Measurements from ENCODE around the gene COL9A3. TPM values are rescaled to one million over a fixed set of nuclear protein-coding genes. Genes with fewer than 3 reads are reported as not detected.

COL9A3 gene
- 46.0 and 51.4 TPM in 2 replicates for total RNA-seq

GRCh38 chr20:62816884-62817873, at the start of gene COL9A3:
TSS of gene COL9A3 (plus strand) at chr20:62817050. CDS start at chr20:62817065, 15 bp downstream.

GRCh38 chr20:62804627-62805154, 12.2 kb upstream of the COL9A3 start, which contains the start of gene OGFR:
TSS of gene OGFR (plus strand) at chr20:62804835. CDS start at chr20:62804860, 25 bp downstream.

GRCh38 chr20:62861726-62862336, 45.0 kb downstream of the COL9A3 start, which contains the start of gene TCFL5:
TSS of gene TCFL5 (minus strand) at chr20:62861822. CDS start at chr20:62861670, 152 bp downstream.

Other genes starting within 250 kb of the COL9A3 start
- 0.06 and 0.24 TPM in 2 replicates for gene SLCO4A1, start 174.5 kb upstream of the COL9A3 start, total RNA-seq
- not detected in 2 replicates for gene NTSR1, start 108.2 kb upstream of the COL9A3 start, total RNA-seq
- gene MRGBP, start 20.6 kb upstream of the COL9A3 start, total RNA-seq: 11.1 and 11.5 TPM in 2 replicates
- 51.2 and 58.9 TPM in 2 replicates for gene OGFR, start 12.2 kb upstream of the COL9A3 start, total RNA-seq
- 8.6 and 9.3 TPM in 2 replicates for gene TCFL5, start 44.8 kb downstream of the COL9A3 start, total RNA-seq
- gene DIDO1, start 109.5 kb downstream of the COL9A3 start, total RNA-seq: 26.5 and 27.3 TPM in 2 replicates
- gene GID8, start 121.1 kb downstream of the COL9A3 start, total RNA-seq: 26.5 and 29.3 TPM in 2 replicates
- gene SLC17A9, start 135.7 kb downstream of the COL9A3 start, total RNA-seq: 0.64 and 0.81 TPM in 2 replicates
- gene BHLHE23, start 189.9 kb downstream of the COL9A3 start, total RNA-seq: not detected in 2 replicates

Measured in cardiac ventricle fibroblast (primary cell).